ENCODE results near the gene SLC25A19.

- TF ChIP-seq CTCF (conservative IDR thresholded peaks at IDR 0.05 in 1 of 2, IDR thresholded peaks at IDR 0.05 in 1 of 2; ENCODE audit: extremely low read depth in 1 of 2, insufficient read depth in 1 of 2, low read depth in 1 of 2, low read length in 2 of 2) (no peak), EZH2 (IDR thresholded peaks at IDR 0.05; ENCODE audit: borderline replicate concordance, low read length) (no peak)
These were observed 26.2 kb downstream of the SLC25A19 start for GRCh38 chr17:75263055-75263454.
